Measurements from ENCODE around the gene ANKRD16. TPM values are rescaled to one million over a fixed set of nuclear protein-coding genes. Genes with fewer than 3 reads are reported as not detected.

Gene ANKRD16
- total and polyA plus RNA-seq, 2 of the 8 experiments (the other 6 are each of a cell fraction or from before 2014, with no cell fraction given), result 8.2 to 12.7 TPM

- H3K9me3 ChIP-seq (ENCODE audit: insufficient read depth in 2 of 2, low read depth in 1 of 2, low read length in 1 of 2), result no peaks in the 10 kb centered on the region
- H3K23me2 ChIP-seq (ENCODE audit: low read depth, low read length), result peaks cover 4% of the 10 kb centered on the region; the same call in 1 of the 2 replicates
- no peak overlapping the region for H3K56ac ChIP-seq (replicated peaks; ENCODE audit: insufficient read length, low read depth, low read length)
- no peak overlapping the region for H3K9ac ChIP-seq (replicated peaks in 1 of 4; ENCODE audit: extremely low read depth in 1 of 4, low read depth in 3 of 4, low read length in 3 of 4)
- H2BK12ac ChIP-seq (ENCODE audit: low read depth, low read length), result no peak overlapping the region
- no peak overlapping the region for H3K27ac ChIP-seq (ENCODE audit: low read depth, low read length)
- peaks cover 2 to 4% of the 10 kb centered on the region in 2 experiments for H4K20me1 ChIP-seq (replicated peaks in 1 of 2; ENCODE audit: control insufficient read depth in 1 of 2, insufficient read depth in 2 of 2, low read length in 2 of 2)
- no peak overlapping the region for H3K23ac ChIP-seq (ENCODE audit: insufficient read length)
- no peak overlapping the region for H3K14ac ChIP-seq (ENCODE audit: insufficient read length)
- H3K79me2 ChIP-seq (ENCODE audit: control insufficient read depth in 1 of 2, insufficient read depth in 2 of 2, low read length in 2 of 2), result no peaks in the 10 kb centered on the region
- no peak overlapping the region for H3K4me3 ChIP-seq (ENCODE audit: extremely low read depth in 1 of 4, insufficient read depth in 2 of 4, low read depth in 3 of 4, low read length in 4 of 4)
- H3K4ac ChIP-seq (replicated peaks; ENCODE audit: insufficient read length, low read depth, low read length), result no peak overlapping the region
- 94% methylated on average over 7 of the region's 7 CpGs; no CpG with 5 or more reads in 1 of the 2 experiments for WGBS, 2 experiments (ENCODE audit: extremely low coverage in 1 of 2, insufficient coverage in 1 of 2, insufficient read length in 1 of 2, insufficient replicate concordance in 2 of 2, low coverage in 1 of 2, low lambda C conversion rate in 2 of 2, missing lambda C conversion rate in 1 of 2)
- H2BK20ac ChIP-seq (ENCODE audit: low read length), result no peak overlapping the region
- H4K8ac ChIP-seq (ENCODE audit: extremely low read depth, insufficient read depth, low read length), result no peak overlapping the region
- CTCF ChIA-PET (ENCODE audit: partially characterized antibody), result no interaction called here
- no peak overlapping the region for H4K91ac ChIP-seq (replicated peaks; ENCODE audit: insufficient read length, low read length)
- H2AFZ ChIP-seq (ENCODE audit: low read length), result no peak overlapping the region
- no peak overlapping the region for H2BK120ac ChIP-seq (replicated peaks; ENCODE audit: low read depth, low read length)
- H3K4me1 ChIP-seq (replicated peaks in 1 of 4; ENCODE audit: control insufficient read depth in 3 of 4, insufficient read depth in 4 of 4, low read length in 3 of 4), result no peaks in the 10 kb centered on the region
- no peak for FAIRE-seq
- DNase-seq (ENCODE audit: low read depth in 1 of 2, low spot score in 2 of 2), result no peak
- H3K27me3 ChIP-seq (replicated peaks in 1 of 4; ENCODE audit: control insufficient read depth in 3 of 4, extremely low read depth in 1 of 4, insufficient read depth in 3 of 4, low read length in 3 of 4), result no peaks in the 10 kb centered on the region
- H3K79me1 ChIP-seq (ENCODE audit: low read depth, low read length), result no peaks in the 10 kb centered on the region
- no peak overlapping the region for H2AK5ac ChIP-seq (ENCODE audit: low read depth, low read length)
- no peak overlapping the region for H3K18ac ChIP-seq (ENCODE audit: extremely low read depth, low read length)
- POLR2A ChIA-PET (ENCODE audit: partially characterized antibody), result no interaction called here
- no peak overlapping the region for H3K4me2 ChIP-seq (ENCODE audit: insufficient read depth in 1 of 2, low read depth in 2 of 2, low read length in 2 of 2)
- H2BK5ac ChIP-seq (ENCODE audit: low read depth, low read length), result no peak overlapping the region
- H4K5ac ChIP-seq (ENCODE audit: insufficient read length, low read depth, low read length), result no peak overlapping the region
- H3K36me3 ChIP-seq (ENCODE audit: control insufficient read depth in 2 of 4, insufficient read depth in 4 of 4, low read length in 3 of 4), result peaks cover 44 to 85% (median 80%) of the 10 kb centered on the region in 4 experiments
- no peak overlapping the region for H2BK15ac ChIP-seq (ENCODE audit: low read length)
- TF ChIP-seq, protein P1, sequence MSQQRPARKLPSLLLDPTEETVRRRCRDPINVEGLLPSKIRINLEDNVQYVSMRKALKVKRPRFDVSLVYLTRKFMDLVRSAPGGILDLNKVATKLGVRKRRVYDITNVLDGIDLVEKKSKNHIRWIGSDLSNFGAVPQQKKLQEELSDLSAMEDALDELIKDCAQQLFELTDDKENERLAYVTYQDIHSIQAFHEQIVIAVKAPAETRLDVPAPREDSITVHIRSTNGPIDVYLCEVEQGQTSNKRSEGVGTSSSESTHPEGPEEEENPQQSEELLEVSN (IDR thresholded peaks at IDR 0.05), result no peak
- TF ChIP-seq TBP (IDR thresholded peaks at IDR 0.05; ENCODE audit: low read depth, low read length), result no peak
- no peak for TF ChIP-seq PHF8 (conservative IDR thresholded peaks at IDR 0.05; ENCODE audit: low read depth, low read length)
- TF ChIP-seq RXRA (IDR thresholded peaks at IDR 0.05; ENCODE audit: insufficient read depth, low read depth, low read length), result no peak
- no peak for TF ChIP-seq TEAD4 (IDR thresholded peaks at IDR 0.05; ENCODE audit: low read depth, low read length)
- TF ChIP-seq CEBPB (IDR thresholded peaks at IDR 0.05; ENCODE audit: low read depth, low read length), result no peak
- no peak for TF ChIP-seq KDM1A (IDR thresholded peaks at IDR 0.05; ENCODE audit: borderline replicate concordance, low read length)
- TF ChIP-seq CREB1 (IDR thresholded peaks at IDR 0.05), result no peak
- no peak for TF ChIP-seq CHD2 (IDR thresholded peaks at IDR 0.05; ENCODE audit: low read length)
- TF ChIP-seq SIX5 (IDR thresholded peaks at IDR 0.05; ENCODE audit: low read depth, low read length), result no peak
- no peak for TF ChIP-seq HDAC2 (IDR thresholded peaks at IDR 0.05; ENCODE audit: borderline replicate concordance in 1 of 2, low read depth in 2 of 2, low read length in 2 of 2)
- TF ChIP-seq TAF1 (IDR thresholded peaks at IDR 0.05; ENCODE audit: low read depth, low read length), result no peak
- TF ChIP-seq EGR1 (IDR thresholded peaks at IDR 0.05; ENCODE audit: borderline replicate concordance, low read depth, low read length), result no peak
- TF ChIP-seq RFX5 (IDR thresholded peaks at IDR 0.05; ENCODE audit: borderline replicate concordance, low read depth, low read length), result no peak
- no peak for TF ChIP-seq JUN (IDR thresholded peaks at IDR 0.05; ENCODE audit: low read depth, low read length)
Measured at GRCh38 chr10:5919568-5919967, 29.9 kb upstream of the ANKRD16 start.
